GM23338 (cell line): ENCODE data around the gene TMEM147. TPM values are rescaled to one million over a fixed set of nuclear protein-coding genes. Genes with fewer than 3 reads are reported as not detected.

ENCODE experiments used
- ATAC-seq: fragments of 200-7000 bp; cut with Tn5 transposase; 3 replicates; pipeline ENCODE4 v1.9.1; 2020
- DNase-seq: peaks from one replicate; pipeline ENCODE4 v3.0.0-alpha.2; 2015; ENCODE audit warnings: low spot score
- H2AFZ ChIP-seq: fragments of 200-600 bp; sonication (generic); 2 replicates; pipeline ENCODE4 v1.8.0; 2016; ENCODE audit warnings: antibody characterized with exemption, mild to moderate bottlenecking, moderate library complexity
- H3F3A ChIP-seq: fragments of 200-600 bp; sonication (generic); replicated peaks from 2 replicates; pipeline ENCODE4 v1.8.0; 2017; ENCODE audit warnings: antibody characterized with exemption, mixed run types, low read depth
- H3K27ac ChIP-seq: fragments of 200-600 bp; sonication (generic); 2 replicates; pipeline ENCODE4 v1.6.1; 2016; ENCODE audit warnings: low read depth
- H3K27me3 ChIP-seq: fragments of 200-600 bp; sonication (generic); 2 replicates; pipeline ENCODE4 v1.8.0; 2016; ENCODE audit warnings: mild to moderate bottlenecking, mixed run types, moderate library complexity; ENCODE audit not compliant: insufficient read depth
- H3K36me3 ChIP-seq: fragments of 200-600 bp; sonication (generic); 2 replicates; pipeline ENCODE4 v1.8.0; 2016; ENCODE audit warnings: mild to moderate bottlenecking; ENCODE audit not compliant: insufficient read depth
- H3K4me1 ChIP-seq: fragments of 200-600 bp; sonication (generic); 2 replicates; pipeline ENCODE4 v1.8.0; 2016; ENCODE audit warnings: mild to moderate bottlenecking, moderate library complexity; ENCODE audit not compliant: insufficient read depth
- H3K4me2 ChIP-seq: fragments of 200-600 bp; sonication (generic); 2 replicates; pipeline ENCODE4 v1.7.1; 2017; ENCODE audit warnings: mixed run types
- H3K4me3 ChIP-seq: fragments of 200-600 bp; sonication (generic); 2 replicates; pipeline ENCODE4 v1.6.1; 2016; ENCODE audit warnings: mixed run types
- H3K79me2 ChIP-seq: fragments of 200-600 bp; sonication (generic); replicated peaks from 2 replicates; pipeline ENCODE4 v1.8.0; 2017; ENCODE audit warnings: mild to moderate bottlenecking; ENCODE audit not compliant: insufficient read depth
- H3K9me2 ChIP-seq: fragments of 200-600 bp; sonication (generic); 2 replicates; pipeline ENCODE4 v1.8.0; 2017; ENCODE audit not compliant: insufficient read depth
- H4K20me1 ChIP-seq: fragments of 200-600 bp; sonication (generic); replicated peaks from 2 replicates; pipeline ENCODE4 v1.8.0; 2017; ENCODE audit warnings: mild to moderate bottlenecking; ENCODE audit not compliant: insufficient read depth
- H3K27ac Mint-ChIP-seq: 2 replicates; pipeline ENCODE4 v1.8.0; 2020; ENCODE audit warnings: inconsistent platforms, mild to moderate bottlenecking, moderate library complexity, mixed read lengths
- H3K27me3 Mint-ChIP-seq: 3 replicates; pipeline ENCODE4 v1.8.0; 2022; ENCODE audit warnings: low read depth, mild to moderate bottlenecking, moderate library complexity, mixed read lengths, inconsistent platforms; ENCODE audit not compliant: insufficient read depth, poor library complexity
- H3K36me3 Mint-ChIP-seq: 3 replicates; pipeline ENCODE4 v1.8.0; 2021; ENCODE audit warnings: low read depth, mild to moderate bottlenecking, inconsistent platforms, moderate library complexity, mixed read lengths
- H3K4me1 Mint-ChIP-seq: 3 replicates; pipeline ENCODE4 v1.8.0; 2020; ENCODE audit warnings: mild to moderate bottlenecking, inconsistent platforms, mixed read lengths
- H3K4me3 Mint-ChIP-seq: 3 replicates; pipeline ENCODE4 v1.8.0; 2021; ENCODE audit warnings: moderate library complexity, mild to moderate bottlenecking, inconsistent platforms, mixed read lengths
- H3K9me3 Mint-ChIP-seq: 3 replicates; pipeline ENCODE4 v1.8.0; 2020; ENCODE audit warnings: moderate library complexity, mild to moderate bottlenecking, inconsistent platforms, mixed read lengths
- CREB1 ChIP-seq: fragments of 250-450 bp; sonication (Bioruptor Pico); IDR thresholded peaks from 2 replicates; pipeline ENCODE4 v1.5.0; 2020; ENCODE audit warnings: low read depth, mild to moderate bottlenecking, moderate library complexity
- ETS1 ChIP-seq: IDR thresholded peaks from 2 replicates; pipeline ENCODE4 v1.6.1; 2016; ENCODE audit warnings: antibody characterized with exemption
- EZH2 ChIP-seq: fragments of 200-600 bp; sonication (generic); IDR thresholded peaks from one replicate; pipeline ENCODE4 v1.8.0; 2017; ENCODE audit warnings: antibody characterized with exemption, mild to moderate bottlenecking, low read depth; ENCODE audit not compliant: unreplicated experiment
- JUNB ChIP-seq: IDR thresholded peaks from one replicate; pipeline ENCODE4 v1.6.1; 2016; ENCODE audit warnings: antibody characterized with exemption; ENCODE audit not compliant: unreplicated experiment
- POLR2AphosphoS5 ChIP-seq: IDR thresholded peaks from 2 replicates; pipeline ENCODE4 v1.6.1; 2016; ENCODE audit warnings: antibody characterized with exemption, low read depth
- ZNF114 ChIP-seq: fragments of 250-450 bp; sonication (Bioruptor Pico); IDR thresholded peaks from 2 replicates; pipeline ENCODE4 v1.5.0; 2020; ENCODE audit warnings: mild to moderate bottlenecking, moderate library complexity
- polyA plus RNA-seq: library from polyadenylated mRNA; unstranded; fragments of >200 nt; fragmentation: Nextera tagmentation; extraction: Ambion mirVana; gene quantifications from 2 replicates; pipeline ENCODE4 v1.2.1, GENCODE V29; 2016
- total RNA-seq: library from RNA; depleted of rRNA; stranded (reverse); fragments of >200 nt; shearing (Covaris generic); gene quantifications from 2 replicates; pipeline ENCODE4 v1.2.3, GENCODE V29; 2014
- TF ChIP-seq, protein P1 (sequence below): fragments of 250-450 bp; sonication (Bioruptor Pico); IDR thresholded peaks from 2 replicates; pipeline ENCODE4 v1.5.0; 2020; ENCODE audit warnings: mild to moderate bottlenecking, moderate library complexity
- TF ChIP-seq, protein P2 (sequence below): IDR thresholded peaks from one replicate; pipeline ENCODE4 v1.6.1; 2018; ENCODE audit warnings: antibody characterized with exemption; ENCODE audit not compliant: unreplicated experiment

The TMEM147 gene
- total and polyA plus RNA-seq, 2 experiments from 2014 or later = 164 to 272 TPM

- Histone ChIP-seq H3F3A (0 out of 2 replicates have a peak, but pooled peaks cover 3% of the 10 kb centered on the region), H2AFZ (no peak overlapping the region), H3K4me1 (peaks cover 11% of the 10 kb centered on the region), H4K20me1 (peaks cover 18% of the 10 kb centered on the region), H3K36me3 (peaks cover 36% of the 10 kb centered on the region), H3K27me3 (peaks cover 2% of the 10 kb centered on the region; the same call in 1 of the 2 replicates), H3K4me3 (peak overlapping the region; percentile 87), H3K4me2 (peak overlapping the region; percentile 98), H3K9me2 (no peaks in the 10 kb centered on the region), H3K27ac (no peak overlapping the region), H3K79me2 (peaks cover 33% of the 10 kb centered on the region)
- DNase-seq (no peak), ATAC-seq (no peak)
- H3K27me3 Mint-ChIP-seq = peaks cover 17% of the 10 kb centered on the region
- peak overlapping the region; percentile 97 for H3K4me3 Mint-ChIP-seq
- TF ChIP-seq ETS1 = no peak
- TF ChIP-seq, protein P1, sequence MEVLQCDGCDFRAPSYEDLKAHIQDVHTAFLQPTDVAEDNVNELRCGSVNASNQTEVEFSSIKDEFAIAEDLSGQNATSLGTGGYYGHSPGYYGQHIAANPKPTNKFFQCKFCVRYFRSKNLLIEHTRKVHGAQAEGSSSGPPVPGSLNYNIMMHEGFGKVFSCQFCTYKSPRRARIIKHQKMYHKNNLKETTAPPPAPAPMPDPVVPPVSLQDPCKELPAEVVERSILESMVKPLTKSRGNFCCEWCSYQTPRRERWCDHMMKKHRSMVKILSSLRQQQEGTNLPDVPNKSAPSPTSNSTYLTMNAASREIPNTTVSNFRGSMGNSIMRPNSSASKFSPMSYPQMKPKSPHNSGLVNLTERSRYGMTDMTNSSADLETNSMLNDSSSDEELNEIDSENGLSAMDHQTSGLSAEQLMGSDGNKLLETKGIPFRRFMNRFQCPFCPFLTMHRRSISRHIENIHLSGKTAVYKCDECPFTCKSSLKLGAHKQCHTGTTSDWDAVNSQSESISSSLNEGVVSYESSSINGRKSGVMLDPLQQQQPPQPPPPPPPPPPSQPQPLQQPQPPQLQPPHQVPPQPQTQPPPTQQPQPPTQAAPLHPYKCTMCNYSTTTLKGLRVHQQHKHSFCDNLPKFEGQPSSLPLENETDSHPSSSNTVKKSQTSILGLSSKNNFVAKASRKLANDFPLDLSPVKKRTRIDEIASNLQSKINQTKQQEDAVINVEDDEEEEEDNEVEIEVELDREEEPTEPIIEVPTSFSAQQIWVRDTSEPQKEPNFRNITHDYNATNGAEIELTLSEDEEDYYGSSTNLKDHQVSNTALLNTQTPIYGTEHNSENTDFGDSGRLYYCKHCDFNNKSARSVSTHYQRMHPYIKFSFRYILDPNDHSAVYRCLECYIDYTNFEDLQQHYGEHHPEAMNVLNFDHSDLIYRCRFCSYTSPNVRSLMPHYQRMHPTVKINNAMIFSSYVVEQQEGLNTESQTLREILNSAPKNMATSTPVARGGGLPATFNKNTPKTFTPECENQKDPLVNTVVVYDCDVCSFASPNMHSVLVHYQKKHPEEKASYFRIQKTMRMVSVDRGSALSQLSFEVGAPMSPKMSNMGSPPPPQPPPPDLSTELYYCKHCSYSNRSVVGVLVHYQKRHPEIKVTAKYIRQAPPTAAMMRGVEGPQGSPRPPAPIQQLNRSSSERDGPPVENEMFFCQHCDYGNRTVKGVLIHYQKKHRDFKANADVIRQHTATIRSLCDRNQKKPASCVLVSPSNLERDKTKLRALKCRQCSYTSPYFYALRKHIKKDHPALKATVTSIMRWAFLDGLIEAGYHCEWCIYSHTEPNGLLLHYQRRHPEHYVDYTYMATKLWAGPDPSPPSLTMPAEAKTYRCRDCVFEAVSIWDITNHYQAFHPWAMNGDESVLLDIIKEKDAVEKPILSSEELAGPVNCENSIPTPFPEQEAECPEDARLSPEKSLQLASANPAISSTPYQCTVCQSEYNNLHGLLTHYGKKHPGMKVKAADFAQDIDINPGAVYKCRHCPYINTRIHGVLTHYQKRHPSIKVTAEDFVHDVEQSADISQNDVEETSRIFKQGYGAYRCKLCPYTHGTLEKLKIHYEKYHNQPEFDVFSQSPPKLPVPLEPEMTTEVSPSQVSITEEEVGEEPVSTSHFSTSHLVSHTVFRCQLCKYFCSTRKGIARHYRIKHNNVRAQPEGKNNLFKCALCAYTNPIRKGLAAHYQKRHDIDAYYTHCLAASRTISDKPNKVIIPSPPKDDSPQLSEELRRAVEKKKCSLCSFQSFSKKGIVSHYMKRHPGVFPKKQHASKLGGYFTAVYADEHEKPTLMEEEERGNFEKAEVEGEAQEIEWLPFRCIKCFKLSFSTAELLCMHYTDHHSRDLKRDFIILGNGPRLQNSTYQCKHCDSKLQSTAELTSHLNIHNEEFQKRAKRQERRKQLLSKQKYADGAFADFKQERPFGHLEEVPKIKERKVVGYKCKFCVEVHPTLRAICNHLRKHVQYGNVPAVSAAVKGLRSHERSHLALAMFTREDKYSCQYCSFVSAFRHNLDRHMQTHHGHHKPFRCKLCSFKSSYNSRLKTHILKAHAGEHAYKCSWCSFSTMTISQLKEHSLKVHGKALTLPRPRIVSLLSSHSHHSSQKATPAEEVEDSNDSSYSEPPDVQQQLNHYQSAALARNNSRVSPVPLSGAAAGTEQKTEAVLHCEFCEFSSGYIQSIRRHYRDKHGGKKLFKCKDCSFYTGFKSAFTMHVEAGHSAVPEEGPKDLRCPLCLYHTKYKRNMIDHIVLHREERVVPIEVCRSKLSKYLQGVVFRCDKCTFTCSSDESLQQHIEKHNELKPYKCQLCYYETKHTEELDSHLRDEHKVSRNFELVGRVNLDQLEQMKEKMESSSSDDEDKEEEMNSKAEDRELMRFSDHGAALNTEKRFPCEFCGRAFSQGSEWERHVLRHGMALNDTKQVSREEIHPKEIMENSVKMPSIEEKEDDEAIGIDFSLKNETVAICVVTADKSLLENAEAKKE = no peak
- peaks cover 56% of the 10 kb centered on the region for H3K36me3 Mint-ChIP-seq
- no peak overlapping the region for H3K27ac Mint-ChIP-seq
- peaks cover 20% of the 10 kb centered on the region for H3K4me1 Mint-ChIP-seq
- no peaks in the 10 kb centered on the region; the same call in 2 of the 3 replicates for H3K9me3 Mint-ChIP-seq
Measured at GRCh38 chr19:35508129-35508528, 37.3 kb upstream of the TMEM147 start.

DNA sequence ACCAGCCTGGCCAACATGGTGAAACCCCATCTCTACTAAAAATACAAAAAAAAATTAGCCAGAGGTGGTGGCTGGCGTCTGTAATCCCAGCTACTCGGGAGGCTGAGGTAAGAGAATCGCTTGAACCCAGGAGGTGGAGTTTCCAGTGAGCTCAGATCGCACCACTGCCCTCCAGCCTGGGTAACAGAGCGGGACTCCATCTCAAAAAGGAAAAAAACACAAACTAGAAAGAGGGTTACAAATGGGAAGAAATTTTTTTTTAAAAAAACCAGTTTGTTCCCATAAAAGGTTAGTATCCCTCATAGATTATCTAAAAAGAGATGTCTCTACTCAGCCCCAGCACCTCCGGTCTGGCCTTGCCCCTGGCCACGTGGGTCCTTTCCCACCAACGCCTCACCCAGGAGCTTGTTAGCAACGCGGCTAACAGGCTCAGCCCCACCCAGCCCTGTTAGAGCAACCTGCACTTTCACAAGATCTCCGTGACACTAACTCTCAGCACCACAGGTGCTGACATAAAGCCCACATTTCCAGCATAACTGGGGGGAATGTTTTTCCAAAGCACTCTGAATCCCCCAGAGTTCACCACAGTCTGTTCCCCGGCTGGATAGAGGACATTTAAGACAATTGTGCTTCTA lies 36.3 kb upstream of the TMEM147 start:
- peaks cover 20% of the 10 kb centered on the region for H3K4me1 ChIP-seq
- Mint-ChIP-seq H3K4me3 (peak overlapping the region; percentile 97), H3K27me3 (peaks cover 13% of the 10 kb centered on the region), H3K36me3 (peaks cover 49% of the 10 kb centered on the region), H3K9me3 (no peaks in the 10 kb centered on the region; the same call in 2 of the 3 replicates), H3K4me1 (peaks cover 29% of the 10 kb centered on the region), H3K27ac (peak overlapping the region; percentile 99)
- peak overlapping the region; percentile 87 for H3K4me3 ChIP-seq
- peak overlapping the region; percentile 98 for H3K4me2 ChIP-seq
- H2AFZ ChIP-seq = no peak overlapping the region; the same call in 1 of the 2 replicates
- ATAC-seq (peak; percentile 53), DNase-seq (peak; percentile 78)
- H3K27me3 ChIP-seq = peaks cover 2% of the 10 kb centered on the region; the same call in 1 of the 2 replicates
- H3K79me2 ChIP-seq = peaks cover 33% of the 10 kb centered on the region
- 0 out of 2 replicates have a peak, but pooled peaks cover 3% of the 10 kb centered on the region for H3F3A ChIP-seq
- TF ChIP-seq ZNF114 (CRISPR knock-in tag) (no peak), JUNB (no peak), EZH2 (no peak), POLR2AphosphoS5 (peak; percentile 39), CREB1 (CRISPR knock-in tag) (no peak)
- TF ChIP-seq, protein P2, sequence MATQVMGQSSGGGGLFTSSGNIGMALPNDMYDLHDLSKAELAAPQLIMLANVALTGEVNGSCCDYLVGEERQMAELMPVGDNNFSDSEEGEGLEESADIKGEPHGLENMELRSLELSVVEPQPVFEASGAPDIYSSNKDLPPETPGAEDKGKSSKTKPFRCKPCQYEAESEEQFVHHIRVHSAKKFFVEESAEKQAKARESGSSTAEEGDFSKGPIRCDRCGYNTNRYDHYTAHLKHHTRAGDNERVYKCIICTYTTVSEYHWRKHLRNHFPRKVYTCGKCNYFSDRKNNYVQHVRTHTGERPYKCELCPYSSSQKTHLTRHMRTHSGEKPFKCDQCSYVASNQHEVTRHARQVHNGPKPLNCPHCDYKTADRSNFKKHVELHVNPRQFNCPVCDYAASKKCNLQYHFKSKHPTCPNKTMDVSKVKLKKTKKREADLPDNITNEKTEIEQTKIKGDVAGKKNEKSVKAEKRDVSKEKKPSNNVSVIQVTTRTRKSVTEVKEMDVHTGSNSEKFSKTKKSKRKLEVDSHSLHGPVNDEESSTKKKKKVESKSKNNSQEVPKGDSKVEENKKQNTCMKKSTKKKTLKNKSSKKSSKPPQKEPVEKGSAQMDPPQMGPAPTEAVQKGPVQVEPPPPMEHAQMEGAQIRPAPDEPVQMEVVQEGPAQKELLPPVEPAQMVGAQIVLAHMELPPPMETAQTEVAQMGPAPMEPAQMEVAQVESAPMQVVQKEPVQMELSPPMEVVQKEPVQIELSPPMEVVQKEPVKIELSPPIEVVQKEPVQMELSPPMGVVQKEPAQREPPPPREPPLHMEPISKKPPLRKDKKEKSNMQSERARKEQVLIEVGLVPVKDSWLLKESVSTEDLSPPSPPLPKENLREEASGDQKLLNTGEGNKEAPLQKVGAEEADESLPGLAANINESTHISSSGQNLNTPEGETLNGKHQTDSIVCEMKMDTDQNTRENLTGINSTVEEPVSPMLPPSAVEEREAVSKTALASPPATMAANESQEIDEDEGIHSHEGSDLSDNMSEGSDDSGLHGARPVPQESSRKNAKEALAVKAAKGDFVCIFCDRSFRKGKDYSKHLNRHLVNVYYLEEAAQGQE = no peak
- H3K9me2 ChIP-seq = no peaks in the 10 kb centered on the region
- H3K27ac ChIP-seq = peak overlapping the region; percentile 93
- H4K20me1 ChIP-seq = peaks cover 12% of the 10 kb centered on the region
- H3K36me3 ChIP-seq = peaks cover 33% of the 10 kb centered on the region
